Progenitor cell of endocrine pancreas (in vitro differentiated cells): ENCODE results near the gene CDH12. TPM values are rescaled to one million over a fixed set of nuclear protein-coding genes. Genes with fewer than 3 reads are reported as not detected.
"Not testable (repeated sequence)": the region's sequence is repeated elsewhere in the genome, so short reads cannot be mapped to it uniquely, and the experiment has no call there.

Source experiments
- DNase-seq: peaks from one replicate; pipeline ENCODE4 v3.0.0; 2021; ENCODE audit warnings: low spot score; ENCODE audit not compliant: unreplicated experiment
- H3K27ac Mint-ChIP-seq: 2 replicates; pipeline ENCODE4 v1.8.0; 2021; ENCODE audit warnings: mild to moderate bottlenecking, moderate library complexity, mixed read lengths
- H3K27me3 Mint-ChIP-seq: 2 replicates; pipeline ENCODE4 v1.8.0; 2021; ENCODE audit warnings: mixed read lengths
- H3K36me3 Mint-ChIP-seq: 2 replicates; pipeline ENCODE4 v1.8.0; 2022; ENCODE audit warnings: mixed read lengths; ENCODE audit not compliant: insufficient read depth
- H3K4me1 Mint-ChIP-seq: 2 replicates; pipeline ENCODE4 v1.8.0; 2021; ENCODE audit warnings: low read depth, mixed read lengths
- H3K4me3 Mint-ChIP-seq: 2 replicates; pipeline ENCODE4 v1.8.0; 2021; ENCODE audit warnings: low read depth, mild to moderate bottlenecking, moderate library complexity, mixed read lengths
- H3K9me3 Mint-ChIP-seq: 2 replicates; pipeline ENCODE4 v1.8.0; 2021; ENCODE audit warnings: low read depth, mixed read lengths
- total RNA-seq: library from RNA; stranded (reverse); gene quantifications from 2 replicates; pipeline ENCODE4 v1.2.1, GENCODE V29; 2021
- TF ChIP-seq, protein P1 (sequence below): fragments of 200-600 bp; sonication (generic); IDR thresholded peaks from one replicate; pipeline ENCODE4 v1.5.0; 2021; ENCODE audit warnings: antibody characterized with exemption, mild to moderate bottlenecking; ENCODE audit not compliant: unreplicated experiment

CDH12 gene
- total RNA-seq, 1 donor from 2014 or later: 2.8 TPM

GRCh38 chr5:22615964-22616363 lies 237.2 kb downstream of the CDH12 start:
- Mint-ChIP-seq H3K9me3 (no peaks in the 10 kb centered on the region), H3K27ac (no peak overlapping the region), H3K27me3 (no peaks in the 10 kb centered on the region), H3K36me3 (no peaks in the 10 kb centered on the region), H3K4me1 (peaks cover under 1% of the 10 kb centered on the region), H3K4me3 (no peak overlapping the region)
- DNase-seq: no peak
- TF ChIP-seq, protein P1, sequence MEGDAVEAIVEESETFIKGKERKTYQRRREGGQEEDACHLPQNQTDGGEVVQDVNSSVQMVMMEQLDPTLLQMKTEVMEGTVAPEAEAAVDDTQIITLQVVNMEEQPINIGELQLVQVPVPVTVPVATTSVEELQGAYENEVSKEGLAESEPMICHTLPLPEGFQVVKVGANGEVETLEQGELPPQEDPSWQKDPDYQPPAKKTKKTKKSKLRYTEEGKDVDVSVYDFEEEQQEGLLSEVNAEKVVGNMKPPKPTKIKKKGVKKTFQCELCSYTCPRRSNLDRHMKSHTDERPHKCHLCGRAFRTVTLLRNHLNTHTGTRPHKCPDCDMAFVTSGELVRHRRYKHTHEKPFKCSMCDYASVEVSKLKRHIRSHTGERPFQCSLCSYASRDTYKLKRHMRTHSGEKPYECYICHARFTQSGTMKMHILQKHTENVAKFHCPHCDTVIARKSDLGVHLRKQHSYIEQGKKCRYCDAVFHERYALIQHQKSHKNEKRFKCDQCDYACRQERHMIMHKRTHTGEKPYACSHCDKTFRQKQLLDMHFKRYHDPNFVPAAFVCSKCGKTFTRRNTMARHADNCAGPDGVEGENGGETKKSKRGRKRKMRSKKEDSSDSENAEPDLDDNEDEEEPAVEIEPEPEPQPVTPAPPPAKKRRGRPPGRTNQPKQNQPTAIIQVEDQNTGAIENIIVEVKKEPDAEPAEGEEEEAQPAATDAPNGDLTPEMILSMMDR: no peak

DNA sequence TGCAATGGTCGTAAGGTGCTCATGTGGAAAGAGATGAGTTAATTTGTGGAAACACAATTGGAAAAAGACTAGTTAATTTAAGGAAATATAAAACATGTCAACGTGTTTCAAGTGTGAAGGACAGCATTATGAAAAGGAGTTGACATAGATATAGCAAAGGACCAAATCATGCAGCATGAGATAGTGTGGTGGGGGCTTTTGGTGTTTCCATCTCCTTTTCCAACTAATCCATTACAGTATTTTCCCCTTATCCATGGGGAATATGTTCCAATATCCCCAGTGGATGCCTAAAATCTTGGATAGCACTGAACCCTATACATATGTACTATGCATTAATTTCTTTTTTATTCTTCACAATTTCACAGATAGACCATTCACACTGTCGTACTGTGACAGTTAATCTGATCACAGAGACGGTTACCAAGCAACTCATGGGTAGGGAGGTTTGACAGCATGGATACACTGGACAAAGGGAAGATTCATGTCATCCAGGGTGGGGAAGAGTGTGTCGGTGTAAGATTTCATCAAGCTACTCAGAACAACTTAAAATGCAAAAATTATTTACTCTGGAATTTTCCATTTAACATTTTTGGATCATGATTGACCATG lies 238.6 kb downstream of the CDH12 start:
- no peaks in the 10 kb centered on the region for H3K36me3 Mint-ChIP-seq
- TF ChIP-seq, protein P1: no peak
- no peak for DNase-seq
- no peak overlapping the region for H3K27ac Mint-ChIP-seq
- H3K4me3 Mint-ChIP-seq: no peak overlapping the region
- no peaks in the 10 kb centered on the region for H3K4me1 Mint-ChIP-seq
- H3K27me3 Mint-ChIP-seq: no peaks in the 10 kb centered on the region
- H3K9me3 Mint-ChIP-seq: no peaks in the 10 kb centered on the region

DNA sequence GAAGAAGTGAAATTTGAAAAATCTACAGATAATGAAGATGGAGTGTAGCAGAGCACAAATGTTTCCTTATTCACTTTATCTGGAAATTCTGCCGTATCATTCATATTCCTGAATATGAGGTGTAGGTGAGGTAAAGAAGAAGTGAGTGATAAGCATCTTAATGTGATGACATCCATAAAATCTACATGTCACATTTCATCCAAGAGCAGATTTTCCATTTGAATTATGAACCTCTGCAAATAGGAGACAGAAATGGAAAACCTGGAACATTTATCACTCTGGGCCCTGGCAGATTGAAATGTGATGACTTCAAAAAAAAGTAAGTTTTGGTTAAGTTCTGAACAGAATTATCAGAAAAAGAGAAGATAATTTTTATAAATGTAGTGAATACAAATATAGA lies 240.2 kb downstream of the CDH12 start:
- Mint-ChIP-seq H3K9me3 (no peaks in the 10 kb centered on the region), H3K4me1 (no peaks in the 10 kb centered on the region), H3K4me3 (no peak overlapping the region), H3K27me3 (no peaks in the 10 kb centered on the region), H3K27ac (no peak overlapping the region), H3K36me3 (no peaks in the 10 kb centered on the region)
- TF ChIP-seq, protein P1: no peak
- DNase-seq: no peak

DNA sequence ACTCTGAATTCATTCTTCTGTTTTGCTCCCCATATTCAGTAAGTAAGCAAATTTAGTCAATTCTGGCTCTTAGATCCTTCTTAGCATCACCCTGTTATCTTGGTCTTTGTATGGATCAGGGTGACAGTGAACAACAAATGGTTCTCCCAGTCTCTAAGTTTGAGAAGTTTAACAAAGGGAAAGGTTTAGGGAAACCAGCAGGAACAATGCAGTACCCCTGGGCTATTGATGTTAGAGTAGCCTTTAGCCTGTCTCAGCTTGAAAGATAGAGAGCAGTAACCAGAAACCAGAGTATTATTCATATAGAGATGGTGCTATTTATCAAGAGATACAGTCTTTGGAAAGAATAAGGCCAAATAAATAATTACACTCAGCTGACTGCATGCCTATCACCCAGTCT lies 241.8 kb downstream of the CDH12 start:
- H3K36me3 Mint-ChIP-seq: no peaks in the 10 kb centered on the region
- no peak overlapping the region for H3K27ac Mint-ChIP-seq
- H3K27me3 Mint-ChIP-seq: no peaks in the 10 kb centered on the region
- H3K4me3 Mint-ChIP-seq: no peak overlapping the region
- no peak for DNase-seq
- no peaks in the 10 kb centered on the region for H3K4me1 Mint-ChIP-seq
- TF ChIP-seq, protein P1: no peak
- H3K9me3 Mint-ChIP-seq: peaks cover 10% of the 10 kb centered on the region

GRCh38 chr5:22607498-22607897 lies 245.6 kb downstream of the CDH12 start:
- H3K4me1 Mint-ChIP-seq, H3K27me3 Mint-ChIP-seq, H3K27ac Mint-ChIP-seq, H3K36me3 Mint-ChIP-seq, H3K4me3 Mint-ChIP-seq, DNase-seq: not testable (repeated sequence)
- peaks cover 11% of the 10 kb centered on the region for H3K9me3 Mint-ChIP-seq

DNA sequence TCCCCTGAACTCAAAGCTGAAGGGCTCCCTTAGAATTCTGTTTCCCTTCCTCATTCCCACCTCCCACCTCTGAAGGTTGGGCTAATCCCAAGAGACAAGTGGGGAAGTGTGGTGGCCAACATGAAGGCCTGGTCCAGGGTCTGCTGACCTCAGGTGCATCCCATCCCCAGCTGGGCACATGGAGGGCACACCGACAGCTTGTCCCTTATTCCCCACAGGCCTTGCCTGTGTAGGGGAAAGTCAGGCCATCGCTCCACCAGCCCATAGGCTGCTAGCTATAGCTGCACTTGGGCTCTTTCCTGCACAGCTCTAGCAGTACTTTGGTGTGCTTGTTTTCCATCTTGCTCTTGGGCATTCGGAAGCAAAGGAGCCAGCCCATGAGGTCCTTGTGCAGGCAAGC lies 247.7 kb downstream of the CDH12 start:
- Mint-ChIP-seq H3K4me1 (no peaks in the 10 kb centered on the region), H3K27ac (no peak overlapping the region), H3K4me3 (no peak overlapping the region), H3K27me3 (no peaks in the 10 kb centered on the region), H3K9me3 (peaks cover 11% of the 10 kb centered on the region), H3K36me3 (no peaks in the 10 kb centered on the region)
- TF ChIP-seq, protein P1: no peak
- no peak for DNase-seq
